ENCODE measurements around the gene OBSCN.

The OBSCN gene, protein sequence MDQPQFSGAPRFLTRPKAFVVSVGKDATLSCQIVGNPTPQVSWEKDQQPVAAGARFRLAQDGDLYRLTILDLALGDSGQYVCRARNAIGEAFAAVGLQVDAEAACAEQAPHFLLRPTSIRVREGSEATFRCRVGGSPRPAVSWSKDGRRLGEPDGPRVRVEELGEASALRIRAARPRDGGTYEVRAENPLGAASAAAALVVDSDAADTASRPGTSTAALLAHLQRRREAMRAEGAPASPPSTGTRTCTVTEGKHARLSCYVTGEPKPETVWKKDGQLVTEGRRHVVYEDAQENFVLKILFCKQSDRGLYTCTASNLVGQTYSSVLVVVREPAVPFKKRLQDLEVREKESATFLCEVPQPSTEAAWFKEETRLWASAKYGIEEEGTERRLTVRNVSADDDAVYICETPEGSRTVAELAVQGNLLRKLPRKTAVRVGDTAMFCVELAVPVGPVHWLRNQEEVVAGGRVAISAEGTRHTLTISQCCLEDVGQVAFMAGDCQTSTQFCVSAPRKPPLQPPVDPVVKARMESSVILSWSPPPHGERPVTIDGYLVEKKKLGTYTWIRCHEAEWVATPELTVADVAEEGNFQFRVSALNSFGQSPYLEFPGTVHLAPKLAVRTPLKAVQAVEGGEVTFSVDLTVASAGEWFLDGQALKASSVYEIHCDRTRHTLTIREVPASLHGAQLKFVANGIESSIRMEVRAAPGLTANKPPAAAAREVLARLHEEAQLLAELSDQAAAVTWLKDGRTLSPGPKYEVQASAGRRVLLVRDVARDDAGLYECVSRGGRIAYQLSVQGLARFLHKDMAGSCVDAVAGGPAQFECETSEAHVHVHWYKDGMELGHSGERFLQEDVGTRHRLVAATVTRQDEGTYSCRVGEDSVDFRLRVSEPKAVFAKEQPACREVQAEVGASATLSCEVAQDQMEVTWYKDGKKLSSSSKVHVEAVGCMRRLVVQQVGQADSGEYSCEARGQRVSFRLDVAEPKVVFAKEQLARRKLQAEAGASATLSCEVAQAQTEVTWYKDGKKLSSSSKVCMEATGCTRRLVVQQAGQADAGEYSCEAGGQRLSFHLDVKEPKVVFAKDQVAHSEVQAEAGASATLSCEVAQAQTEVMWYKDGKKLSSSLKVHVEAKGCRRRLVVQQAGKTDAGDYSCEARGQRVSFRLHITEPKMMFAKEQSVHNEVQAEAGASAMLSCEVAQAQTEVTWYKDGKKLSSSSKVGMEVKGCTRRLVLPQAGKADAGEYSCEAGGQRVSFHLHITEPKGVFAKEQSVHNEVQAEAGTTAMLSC (N-terminal part only)

GRCh38 chr1:228207851-228208821 is at the start of gene OBSCN:
Gene OBSCN (plus strand): TSS chr1:228208044. CDS start chr1:228211784, 3,740 bp downstream.
- DNase-seq (ENCODE audit: low read depth in 3 of 3) = no peak

DNA sequence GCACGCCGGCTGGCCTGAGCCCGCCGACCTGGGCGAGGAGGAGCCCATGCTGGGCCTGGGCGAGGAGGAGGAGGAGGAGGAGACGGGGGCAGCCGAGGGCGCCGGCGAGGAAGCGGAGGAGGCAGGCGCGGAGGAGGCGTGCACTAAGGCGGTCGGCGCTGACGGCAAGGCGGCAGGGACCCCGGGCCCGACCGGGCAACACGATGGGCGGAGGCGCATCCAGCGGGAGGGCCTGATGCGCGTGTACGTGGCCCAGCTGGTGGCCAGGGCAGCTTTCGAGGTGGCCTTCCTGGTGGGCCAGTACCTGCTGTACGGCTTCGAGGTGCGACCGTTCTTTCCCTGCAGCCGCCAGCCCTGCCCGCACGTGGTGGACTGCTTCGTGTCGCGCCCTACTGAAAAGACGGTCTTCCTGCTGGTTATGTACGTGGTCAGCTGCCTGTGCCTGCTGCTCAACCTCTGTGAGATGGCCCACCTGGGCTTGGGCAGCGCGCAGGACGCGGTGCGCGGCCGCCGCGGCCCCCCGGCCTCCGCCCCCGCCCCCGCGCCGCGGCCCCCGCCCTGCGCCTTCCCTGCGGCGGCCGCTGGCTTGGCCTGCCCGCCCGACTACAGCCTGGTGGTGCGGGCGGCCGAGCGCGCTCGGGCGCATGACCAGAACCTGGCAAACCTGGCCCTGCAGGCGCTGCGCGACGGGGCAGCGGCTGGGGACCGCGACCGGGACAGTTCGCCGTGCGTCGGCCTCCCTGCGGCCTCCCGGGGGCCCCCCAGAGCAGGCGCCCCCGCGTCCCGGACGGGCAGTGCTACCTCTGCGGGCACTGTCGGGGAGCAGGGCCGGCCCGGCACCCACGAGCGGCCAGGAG is 49.5 kb upstream of the OBSCN start:
- no peak for DNase-seq (ENCODE audit: low read depth in 3 of 3)

GRCh38 chr1:228159008-228159665 is 48.7 kb upstream of the OBSCN start:
- no peak for DNase-seq (ENCODE audit: low read depth in 3 of 3)

- DNase-seq (ENCODE audit: low read depth in 3 of 3) = no peak
Measured at GRCh38 chr1:228160201-228160761, 47.6 kb upstream of the OBSCN start.

- DNase-seq (ENCODE audit: low read depth in 3 of 3) = no peak
Measured at GRCh38 chr1:228161362-228161761, 46.5 kb upstream of the OBSCN start.

- DNase-seq (ENCODE audit: low read depth in 3 of 3) = no peak
Measured at GRCh38 chr1:228161866-228162265, 46.0 kb upstream of the OBSCN start.

GRCh38 chr1:228162286-228163006 is 45.4 kb upstream of the OBSCN start:
- no peak for DNase-seq (ENCODE audit: low read depth in 3 of 3)

DNA sequence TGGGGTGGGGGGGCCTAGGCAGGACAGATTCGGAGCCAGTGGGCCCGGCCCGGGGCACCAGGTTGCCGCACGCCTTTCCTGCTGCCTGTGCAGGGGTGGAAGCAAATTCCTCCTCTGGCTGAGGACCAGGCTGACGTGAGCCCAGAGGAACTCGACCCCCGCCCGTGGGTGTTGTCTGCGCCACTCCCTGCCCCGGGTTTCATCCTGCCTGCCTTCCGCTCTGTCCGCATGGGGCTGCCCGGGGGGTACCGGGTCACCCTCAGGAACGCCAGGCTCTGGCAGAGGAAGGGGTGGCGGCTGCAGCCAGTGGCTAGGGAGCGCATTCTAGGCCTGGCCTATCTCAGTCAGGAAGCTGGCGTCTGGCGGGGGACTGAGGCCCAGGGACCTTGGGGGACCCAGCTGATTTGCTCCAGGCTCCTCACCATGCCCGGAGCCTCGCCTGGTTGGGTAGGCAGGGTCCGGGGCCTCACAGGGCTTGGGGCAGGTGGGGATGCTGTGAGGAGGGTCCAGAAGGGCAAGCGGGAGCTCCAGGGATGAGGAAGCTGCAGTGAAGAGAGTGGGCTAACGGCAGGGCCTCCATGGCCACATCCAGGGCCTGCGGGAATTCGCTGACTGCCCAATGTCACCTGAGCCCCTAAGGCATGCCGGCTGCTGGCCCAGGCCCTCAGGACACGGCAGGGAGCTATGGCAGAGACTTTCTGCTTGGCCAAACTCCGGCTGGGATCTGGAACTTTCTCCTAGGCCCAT is 44.7 kb upstream of the OBSCN start:
- DNase-seq (ENCODE audit: low read depth in 3 of 3) = no peak

DNA sequence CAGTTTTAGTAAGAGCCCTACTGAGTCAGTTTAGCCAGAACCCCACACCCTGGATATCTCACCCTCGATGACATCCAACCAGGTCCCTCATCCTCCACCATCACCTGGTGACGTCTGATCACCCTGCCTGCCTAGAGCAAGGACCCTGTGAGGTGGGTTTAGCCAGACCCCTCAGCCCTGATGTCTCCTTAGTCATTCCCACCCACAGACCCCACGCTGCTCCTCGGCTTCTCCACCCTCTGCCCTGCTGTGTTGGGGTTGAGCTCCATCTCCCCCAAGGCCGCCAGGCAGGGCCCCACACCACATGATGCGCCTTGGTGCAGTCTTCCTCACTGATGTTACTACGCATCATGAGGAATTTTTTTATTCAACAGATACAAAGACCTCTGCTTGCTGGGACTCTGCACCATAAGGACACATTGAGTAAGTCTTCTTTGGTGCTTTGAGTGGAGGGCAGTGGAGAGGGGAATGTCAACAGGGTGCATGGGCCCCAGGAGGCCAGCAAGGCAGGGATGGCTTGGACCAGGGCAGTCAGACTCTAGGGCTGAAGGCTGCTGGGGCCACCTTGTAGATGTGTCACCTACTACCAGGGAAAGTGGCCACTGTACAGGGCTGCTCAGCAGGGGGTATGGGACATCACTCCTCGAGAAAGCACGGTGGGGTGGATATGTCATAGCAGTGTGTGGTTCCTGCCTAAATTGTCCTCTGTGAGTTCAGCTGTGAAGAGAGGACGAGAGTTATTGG is 43.9 kb upstream of the OBSCN start:
- no peak for DNase-seq (ENCODE audit: low read depth in 3 of 3)

GRCh38 chr1:228164561-228165371 is 43.1 kb upstream of the OBSCN start:
- DNase-seq (ENCODE audit: low read depth in 3 of 3) = no peak

- peak; percentile 99 to 100 (median 100) for DNase-seq (ENCODE audit: low read depth in 3 of 3)
Measured at GRCh38 chr1:228165372-228166169, 42.3 kb upstream of the OBSCN start, which contains the start of gene IBA57. Gene IBA57 (plus strand): TSS chr1:228165804. CDS start chr1:228165817, 13 bp downstream.

GRCh38 chr1:228166170-228166936 is 41.5 kb upstream of the OBSCN start:
- peak in 2 of 3 experiments; percentile 24 to 26 for DNase-seq (ENCODE audit: low read depth in 3 of 3)

GRCh38 chr1:228168563-228169270 is 39.1 kb upstream of the OBSCN start:
- DNase-seq (ENCODE audit: low read depth in 3 of 3) = no peak
